Brain microvascular endothelial cell (primary cell): ENCODE data around the gene C2CD2.

Experiments
- DNase-seq: peaks from one replicate; pipeline ENCODE4 v3.0.0-alpha.2; 2020
- H3K27ac ChIP-seq: fragments of 250-450 bp; sonication (Bioruptor Pico); 2 replicates; pipeline ENCODE4 v1.5.1; 2020; ENCODE audit warnings: mild to moderate bottlenecking, moderate library complexity
- H3K27me3 ChIP-seq: fragments of 250-450 bp; sonication (Bioruptor Pico); replicated peaks from 2 replicates; pipeline ENCODE4 v1.5.1; 2020; ENCODE audit warnings: mild to moderate bottlenecking
- H3K36me3 ChIP-seq: fragments of 250-450 bp; sonication (Bioruptor Pico); replicated peaks from 2 replicates; pipeline ENCODE4 v1.5.1; 2020; ENCODE audit warnings: mild to moderate bottlenecking
- H3K4me3 ChIP-seq: 2 replicates; pipeline ENCODE4 v1.5.1; 2011; ENCODE audit warnings: low read depth, mild to moderate bottlenecking, control low read depth, low read length, moderate library complexity
- CTCF ChIP-seq: IDR thresholded peaks from 2 replicates; pipeline ENCODE4 v1.5.1; 2011; ENCODE audit warnings: low read depth, mild to moderate bottlenecking, moderate library complexity, low read length, control low read depth, inconsistent platforms; ENCODE audit errors: missing control alignments
- in situ Hi-C: cut with HindIII; loops from 2 replicates; pipeline ENCODE4 v1.10.0; 2017; ENCODE audit warnings: low sequenced_read_pairs, low pct_ligation_motif_present

C2CD2 gene

DNA sequence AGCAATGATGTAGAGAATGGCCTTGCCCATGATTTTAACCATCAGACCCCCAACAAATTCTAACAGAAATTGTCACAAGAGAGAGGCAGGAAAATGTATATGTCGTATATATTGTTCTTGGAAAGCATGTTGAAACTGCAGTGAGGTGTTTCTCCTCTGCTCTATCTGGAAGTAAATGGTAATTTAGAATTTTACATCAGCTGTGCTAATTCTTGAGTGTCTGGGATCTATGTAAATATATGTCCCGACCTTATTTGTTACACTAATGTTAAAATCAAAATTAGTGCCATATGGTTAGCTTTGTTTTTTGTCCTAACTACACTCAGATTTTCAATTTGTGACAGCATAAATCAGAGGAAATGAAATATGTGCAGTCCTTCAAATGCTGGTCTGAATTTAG is 35.9 kb upstream of the C2CD2 start:
- no peaks in the 10 kb centered on the region for H3K27me3 ChIP-seq
- DNase-seq = no peak
- TF ChIP-seq CTCF = no peak
- peaks cover 23% of the 10 kb centered on the region for H3K36me3 ChIP-seq
- H3K27ac ChIP-seq = no peak overlapping the region
- no peak overlapping the region for H3K4me3 ChIP-seq
- in situ Hi-C loops = no loop called here

- H3K4me3 ChIP-seq = no peak overlapping the region
- in situ Hi-C loops = no loop called here
- TF ChIP-seq CTCF = no peak
- H3K27me3 ChIP-seq = no peaks in the 10 kb centered on the region
- H3K36me3 ChIP-seq = peaks cover 17% of the 10 kb centered on the region
- no peak overlapping the region for H3K27ac ChIP-seq
- no peak for DNase-seq
These were observed 33.5 kb upstream of the C2CD2 start for GRCh38 chr21:41987310-41987709.

DNA sequence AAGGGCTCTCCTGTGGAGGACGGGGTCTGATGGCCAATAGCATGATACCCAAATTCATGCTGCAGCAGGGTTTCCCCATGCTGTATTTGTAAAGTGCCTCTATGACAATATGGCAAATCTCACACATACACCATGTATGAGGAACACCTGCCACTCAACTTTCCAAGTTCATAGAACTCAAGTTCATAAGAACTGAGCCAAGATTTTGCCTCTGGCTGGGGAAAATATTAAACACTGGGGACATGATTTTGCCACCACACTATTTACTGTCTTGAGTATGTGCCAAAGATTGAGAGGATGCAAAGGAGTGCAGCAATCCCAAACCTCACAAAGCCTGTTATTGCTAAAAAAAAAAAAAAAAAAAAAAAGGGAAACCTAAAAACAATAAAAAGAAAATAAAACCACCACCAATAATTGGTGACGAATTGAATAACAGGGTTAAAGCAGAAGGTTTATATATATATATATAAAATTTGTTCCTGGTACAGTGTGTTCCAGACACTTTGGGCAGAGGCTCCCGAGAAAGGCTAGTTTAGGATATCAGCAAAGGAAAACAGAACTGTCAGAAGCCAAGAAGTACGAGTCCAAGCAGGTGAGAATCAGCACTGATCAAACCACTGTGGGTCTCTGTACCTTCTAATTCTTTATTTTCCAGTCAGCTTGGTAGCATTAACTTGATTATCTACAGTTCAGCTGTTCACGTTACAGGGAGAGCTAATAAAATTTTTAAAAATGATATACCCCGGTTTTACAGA is 32.0 kb upstream of the C2CD2 start:
- Histone ChIP-seq H3K27ac (no peak overlapping the region), H3K4me3 (no peak overlapping the region), H3K27me3 (no peaks in the 10 kb centered on the region), H3K36me3 (peaks cover 2% of the 10 kb centered on the region)
- in situ Hi-C loops = no loop called here
- DNase-seq = no peak
- TF ChIP-seq CTCF = no peak

DNA sequence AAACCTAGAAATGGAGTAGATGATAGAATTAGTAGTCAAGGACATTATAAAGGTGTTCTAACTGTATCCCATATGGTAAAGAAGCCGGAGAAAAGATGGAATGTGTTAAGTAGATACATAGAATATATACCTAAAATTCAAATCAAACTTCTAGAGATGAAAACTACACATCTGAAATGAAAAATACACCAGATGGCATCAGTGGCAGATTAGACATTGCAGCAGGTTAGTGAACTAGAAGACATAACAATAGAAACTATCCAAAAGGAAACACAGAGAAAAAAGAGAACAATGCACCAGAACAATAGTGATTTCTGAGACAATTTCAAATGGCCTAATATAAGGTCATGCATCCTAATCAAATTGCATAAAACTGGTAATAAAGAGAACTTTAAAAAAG is 29.4 kb upstream of the C2CD2 start:
- no peak overlapping the region for H3K27ac ChIP-seq
- no peak for DNase-seq
- no peaks in the 10 kb centered on the region for H3K27me3 ChIP-seq
- no peak for TF ChIP-seq CTCF
- in situ Hi-C loops = no loop called here
- no peak overlapping the region for H3K4me3 ChIP-seq
- no peaks in the 10 kb centered on the region for H3K36me3 ChIP-seq

- in situ Hi-C loops = no loop called here
- H3K36me3 ChIP-seq = no peaks in the 10 kb centered on the region
- H3K4me3 ChIP-seq = no peak overlapping the region
- H3K27ac ChIP-seq = no peak overlapping the region
- no peaks in the 10 kb centered on the region for H3K27me3 ChIP-seq
- DNase-seq = no peak
- TF ChIP-seq CTCF = no peak
These were observed 26.7 kb upstream of the C2CD2 start for GRCh38 chr21:41980561-41980960.

DNA sequence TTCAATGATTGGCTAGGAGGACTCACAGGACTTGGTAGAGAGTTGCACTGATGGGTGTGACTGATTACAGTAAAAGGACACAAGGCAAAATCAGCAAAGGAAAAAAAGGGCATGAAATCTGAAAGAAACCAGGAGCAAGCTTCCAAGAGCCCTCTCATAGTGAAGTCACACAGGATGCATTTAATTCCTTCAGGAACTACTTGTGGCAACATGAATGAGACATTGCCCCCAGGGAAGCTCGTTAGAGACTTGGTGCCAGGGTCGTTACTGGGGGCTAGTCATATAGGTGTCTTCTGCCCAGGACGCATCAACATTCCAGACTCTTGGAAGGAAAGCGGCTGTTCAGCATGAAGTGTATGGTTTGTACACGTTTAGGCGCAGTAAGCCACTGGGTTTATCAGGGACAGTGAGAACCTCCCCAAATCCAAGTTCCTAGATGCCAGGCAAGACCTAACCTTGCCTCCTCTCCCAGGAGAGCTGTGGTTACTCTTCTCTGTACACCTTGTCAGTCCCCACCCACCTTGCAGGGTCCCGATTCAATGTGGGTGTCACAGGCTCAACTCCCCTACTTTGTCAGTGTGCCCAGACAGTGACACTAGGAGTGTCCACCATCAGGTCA is 26.0 kb upstream of the C2CD2 start:
- H3K36me3 ChIP-seq = no peaks in the 10 kb centered on the region
- no peak for TF ChIP-seq CTCF
- H3K27ac ChIP-seq = no peak overlapping the region
- H3K27me3 ChIP-seq = no peaks in the 10 kb centered on the region
- no peak for DNase-seq
- no peak overlapping the region for H3K4me3 ChIP-seq
- in situ Hi-C loops = no loop called here
